GM13976 (cell line): ENCODE data around the gene TRIM44.

ENCODE experiments used
- DNase-seq: peaks from one replicate; pipeline ENCODE4 v3.0.0; 2012; ENCODE audit warnings: low spot score
- in situ Hi-C: fragments of 300-500 bp; cut with MboI; formaldehyde crosslinking; loops from one replicate; pipeline ENCODE4 v1.12.0; 2022; ENCODE audit warnings: low sequenced_read_pairs, mixed read lengths, inconsistent platforms; ENCODE audit not compliant: unreplicated experiment
- TF ChIP-seq, protein P1 (sequence below): IDR thresholded peaks from 2 replicates; pipeline ENCODE4 v1.5.1; 2012; ENCODE audit warnings: borderline replicate concordance, mild to moderate bottlenecking; ENCODE audit not compliant: insufficient read depth; ENCODE audit errors: extremely low read depth, missing control alignments, control extremely low read depth

The TRIM44 gene

GRCh38 chr11:35839368-35840161 is 177.0 kb downstream of the TRIM44 start:
- TF ChIP-seq, protein P1, sequence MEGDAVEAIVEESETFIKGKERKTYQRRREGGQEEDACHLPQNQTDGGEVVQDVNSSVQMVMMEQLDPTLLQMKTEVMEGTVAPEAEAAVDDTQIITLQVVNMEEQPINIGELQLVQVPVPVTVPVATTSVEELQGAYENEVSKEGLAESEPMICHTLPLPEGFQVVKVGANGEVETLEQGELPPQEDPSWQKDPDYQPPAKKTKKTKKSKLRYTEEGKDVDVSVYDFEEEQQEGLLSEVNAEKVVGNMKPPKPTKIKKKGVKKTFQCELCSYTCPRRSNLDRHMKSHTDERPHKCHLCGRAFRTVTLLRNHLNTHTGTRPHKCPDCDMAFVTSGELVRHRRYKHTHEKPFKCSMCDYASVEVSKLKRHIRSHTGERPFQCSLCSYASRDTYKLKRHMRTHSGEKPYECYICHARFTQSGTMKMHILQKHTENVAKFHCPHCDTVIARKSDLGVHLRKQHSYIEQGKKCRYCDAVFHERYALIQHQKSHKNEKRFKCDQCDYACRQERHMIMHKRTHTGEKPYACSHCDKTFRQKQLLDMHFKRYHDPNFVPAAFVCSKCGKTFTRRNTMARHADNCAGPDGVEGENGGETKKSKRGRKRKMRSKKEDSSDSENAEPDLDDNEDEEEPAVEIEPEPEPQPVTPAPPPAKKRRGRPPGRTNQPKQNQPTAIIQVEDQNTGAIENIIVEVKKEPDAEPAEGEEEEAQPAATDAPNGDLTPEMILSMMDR = no peak
- no peak for DNase-seq
- in situ Hi-C loops = loop anchor here (25.0 kb wide), 1 partner anchor 423 kb away; no protein-coding TSS in a partner anchor

- in situ Hi-C loops = loop anchor here (25.0 kb wide), 1 partner anchor 421 kb away; no protein-coding TSS in a partner anchor
- TF ChIP-seq, protein P1 = no peak
- no peak for DNase-seq
These were observed 179.2 kb downstream of the TRIM44 start for GRCh38 chr11:35841733-35842132.

GRCh38 chr11:35842958-35843357 is 180.4 kb downstream of the TRIM44 start:
- DNase-seq = no peak
- TF ChIP-seq, protein P1 = no peak

DNA sequence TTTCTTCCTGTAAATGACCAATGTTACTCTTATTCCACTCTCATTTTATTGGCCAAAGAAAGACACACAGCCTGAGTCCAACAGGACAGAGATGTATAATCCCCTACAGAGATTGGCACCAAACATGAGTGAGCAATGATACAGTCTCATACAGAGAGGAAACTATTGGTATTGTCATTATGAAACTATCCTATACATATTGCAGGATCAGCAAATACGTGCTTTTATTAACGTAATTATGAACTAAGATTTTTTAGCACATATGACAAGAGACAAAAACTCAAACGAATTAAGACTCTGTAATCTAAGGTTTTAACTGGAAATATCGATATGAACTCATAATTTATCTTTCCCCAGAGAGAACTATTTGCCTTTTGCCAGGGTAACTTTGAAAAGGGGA is 182.0 kb downstream of the TRIM44 start:
- no peak for DNase-seq
- in situ Hi-C loops = loop anchor here (25.0 kb wide), 1 partner anchor 418 kb away; no protein-coding TSS in a partner anchor
- TF ChIP-seq, protein P1 = no peak

More at GRCh38 chr11:35842958-35843357, 180.4 kb downstream of the TRIM44 start:
- in situ Hi-C loops = loop anchor here (25.0 kb wide), 1 partner anchor 419 kb away; no protein-coding TSS in a partner anchor

DNA sequence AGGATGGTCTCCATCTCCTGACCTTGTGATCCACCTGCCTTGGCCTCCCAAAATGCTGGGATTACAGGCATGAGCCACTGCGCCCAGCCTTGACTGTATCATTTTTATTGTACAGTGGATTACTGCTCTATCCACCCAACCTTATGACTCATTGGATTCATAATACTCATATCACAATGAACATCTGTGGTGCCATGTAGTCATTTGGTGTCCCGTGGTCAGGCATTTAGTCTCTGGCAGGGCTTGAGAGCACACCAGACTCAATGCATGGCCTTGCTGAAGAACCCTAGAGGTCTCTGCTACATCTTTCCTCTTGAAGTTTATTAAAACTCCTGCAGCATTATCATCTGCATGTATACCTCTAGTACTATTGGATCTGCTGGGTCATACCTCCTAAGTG is 183.3 kb downstream of the TRIM44 start:
- DNase-seq = no peak
- in situ Hi-C loops = loop anchor here (25.0 kb wide), 1 partner anchor 416 kb away; no protein-coding TSS in a partner anchor
- TF ChIP-seq, protein P1 = no peak

- in situ Hi-C loops = loop anchor here (25.0 kb wide), 1 partner anchor 415 kb away; no protein-coding TSS in a partner anchor
- no peak for DNase-seq
- TF ChIP-seq, protein P1 = no peak
These were observed 184.3 kb downstream of the TRIM44 start for GRCh38 chr11:35846874-35847273.
